GM19468 (cell line): ENCODE measurements around the gene ZPR1.

Source experiments
- ATAC-seq: cut with Tn5 transposase; IDR thresholded peaks from one replicate; pipeline ENCODE4 v1.9.1; 2021; ENCODE audit warnings: mild to moderate bottlenecking, moderate library complexity, moderate number of reproducible peaks; ENCODE audit not compliant: unreplicated experiment; ENCODE audit errors: extremely low read depth

ZPR1 gene

DNA sequence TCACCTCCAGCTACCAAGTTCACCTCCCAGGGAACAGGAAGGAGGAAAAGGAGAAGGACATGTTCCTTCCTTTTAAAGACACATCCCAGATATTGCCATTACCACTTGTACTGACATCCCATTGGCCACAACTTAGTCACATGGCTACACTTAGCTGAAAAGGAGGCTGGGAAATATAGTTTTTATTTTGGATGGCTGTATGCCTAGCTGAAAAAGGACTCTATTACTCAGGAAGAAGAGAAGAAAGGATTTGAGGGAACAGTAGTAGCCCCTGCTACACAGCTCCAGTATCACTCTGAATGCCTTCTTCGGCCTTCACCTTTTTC lies 5.9 kb upstream of the ZPR1 start:
- no peak for ATAC-seq

GRCh38 chr11:116792869-116793771 lies 5.3 kb upstream of the ZPR1 start:
- ATAC-seq: no peak

- ATAC-seq: no peak
Observed at GRCh38 chr11:116792144-116792868, 4.5 kb upstream of the ZPR1 start.

DNA sequence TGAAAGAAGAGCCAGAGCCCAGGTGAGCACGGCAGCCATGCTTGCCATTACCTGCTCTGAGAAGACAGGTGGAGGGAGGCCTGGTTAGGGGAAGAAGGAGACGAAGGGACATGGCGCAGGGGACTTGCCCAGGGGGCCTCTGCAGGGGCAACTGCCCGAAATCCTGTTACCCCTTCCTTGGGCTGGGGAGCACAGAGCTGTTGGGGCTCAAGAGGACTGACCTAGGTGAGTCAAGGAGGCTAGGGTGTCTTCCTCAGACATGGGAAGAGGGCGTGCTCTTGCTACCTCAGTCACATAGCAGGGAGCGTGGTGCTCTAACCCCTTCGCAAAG lies 4.0 kb upstream of the ZPR1 start, which contains the start of gene APOA5:
APOA5 (minus strand) TSS at position 67 of the 331 bp plus-strand sequence; CDS start at position 48, 19 bp downstream.
- no peak for ATAC-seq

GRCh38 chr11:116791002-116791812 lies 3.4 kb upstream of the ZPR1 start:
- ATAC-seq: no peak

DNA sequence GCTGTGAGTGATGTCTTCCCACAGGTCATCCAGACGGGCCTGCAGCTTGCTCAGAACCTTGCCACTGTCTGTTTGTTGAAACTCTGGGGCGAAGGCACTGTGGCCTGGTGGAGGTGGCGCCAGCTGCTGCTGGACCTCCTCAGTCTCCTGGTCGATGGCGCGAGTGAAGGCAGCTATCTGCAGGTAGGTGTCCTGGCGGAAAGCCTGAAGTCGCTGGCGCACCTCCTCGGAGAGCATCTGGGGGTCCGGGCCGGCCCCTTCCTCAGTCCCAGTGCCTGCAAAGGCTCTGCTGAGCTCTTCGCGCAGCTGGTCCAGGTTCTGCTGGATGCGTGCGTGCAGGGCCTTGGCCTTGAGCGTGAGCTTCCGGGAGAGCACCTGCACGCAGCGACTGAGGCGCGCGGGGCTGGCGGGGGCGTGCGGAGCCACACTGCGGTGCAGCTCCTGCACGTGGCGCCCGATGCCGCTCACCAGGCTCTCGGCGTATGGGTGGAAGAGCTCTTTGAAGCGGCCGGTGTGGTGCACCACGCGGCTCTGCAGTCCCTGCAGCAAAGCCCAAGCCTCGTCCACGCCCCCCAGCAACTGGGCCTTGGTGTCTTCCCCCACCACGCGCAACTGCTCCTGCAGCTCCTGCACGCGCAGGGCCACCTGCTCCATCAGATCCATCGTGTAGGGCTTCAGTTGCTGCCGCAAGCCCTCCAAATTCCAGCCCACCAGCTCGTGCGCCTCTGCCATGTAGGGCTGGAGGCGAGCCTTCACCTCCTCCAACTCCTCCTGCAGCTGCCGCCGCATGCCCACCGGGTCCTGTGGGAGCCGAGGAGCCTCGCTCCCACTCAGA lies 2.6 kb upstream of the ZPR1 start:
- no peak for ATAC-seq

DNA sequence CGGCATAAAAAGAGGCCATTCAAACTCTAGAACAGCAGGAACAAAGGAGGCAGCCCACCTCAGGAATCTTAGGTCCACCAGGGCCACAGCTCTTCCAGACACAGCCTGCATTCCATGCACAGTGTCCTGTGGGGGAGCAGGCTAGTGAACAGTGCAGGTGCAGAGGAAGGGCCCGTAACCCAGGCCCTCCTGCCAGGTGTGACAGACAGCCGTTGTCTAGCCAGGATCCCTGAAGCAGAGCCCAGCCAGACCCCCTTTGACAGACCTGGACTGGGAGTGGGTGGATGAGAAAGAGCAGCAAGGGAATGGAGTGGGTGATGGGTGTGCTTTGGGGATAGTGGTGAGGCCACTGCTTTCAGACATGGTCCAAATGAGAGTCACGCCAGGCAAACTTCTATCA lies 1.2 kb upstream of the ZPR1 start:
- no peak for ATAC-seq

DNA sequence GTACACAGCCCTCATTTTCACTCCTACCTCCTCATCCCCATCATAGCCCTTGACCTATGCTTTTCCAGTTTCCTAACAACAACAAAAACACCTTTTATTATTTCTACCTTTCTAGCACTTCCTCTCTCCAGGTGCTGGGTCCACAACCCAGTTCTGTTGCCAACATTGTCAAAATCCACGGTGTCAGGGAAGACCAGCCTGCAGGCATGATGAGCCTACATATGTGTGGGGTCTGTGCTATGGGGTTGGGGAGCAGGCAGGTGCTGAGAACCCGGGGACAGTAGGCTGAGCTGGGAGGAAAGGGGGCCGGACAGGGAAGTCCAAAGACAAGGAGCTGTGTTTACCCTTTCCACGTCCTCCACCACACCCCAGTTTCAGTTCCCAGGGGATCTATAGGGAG lies 711 bp upstream of the ZPR1 start:
- no peak for ATAC-seq

- ATAC-seq: no peak
Observed at GRCh38 chr11:116787436-116787785, 412 bp downstream of the ZPR1 start.

GRCh38 chr11:116786966-116787365 lies 857 bp downstream of the ZPR1 start:
- no peak for ATAC-seq

- no peak for ATAC-seq
Observed at GRCh38 chr11:116786326-116786725, 1.5 kb downstream of the ZPR1 start.

GRCh38 chr11:116782728-116783127 lies 5.1 kb downstream of the ZPR1 start:
- no peak for ATAC-seq

DNA sequence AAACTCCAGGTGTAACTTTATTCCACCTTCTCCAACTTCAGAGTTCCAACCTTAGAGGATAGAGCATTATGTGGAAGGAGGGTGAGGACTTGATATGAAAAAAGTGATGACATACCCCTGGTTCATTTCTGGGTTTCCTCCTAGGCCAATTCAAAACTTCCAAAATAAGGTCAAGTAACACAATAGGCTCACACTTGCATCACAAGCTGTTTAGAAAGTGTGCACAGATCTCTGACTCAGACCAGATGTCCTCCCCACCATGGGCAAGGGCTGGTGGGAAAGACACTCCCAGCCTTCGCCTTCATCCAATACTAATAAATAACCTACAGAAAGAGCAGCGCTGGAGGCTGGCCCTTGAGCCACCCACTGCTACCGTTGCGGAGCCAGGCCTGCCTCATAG lies 9.3 kb downstream of the ZPR1 start:
- no peak for ATAC-seq

GRCh38 chr11:116777056-116777455 lies 10.8 kb downstream of the ZPR1 start:
- no peak for ATAC-seq

DNA sequence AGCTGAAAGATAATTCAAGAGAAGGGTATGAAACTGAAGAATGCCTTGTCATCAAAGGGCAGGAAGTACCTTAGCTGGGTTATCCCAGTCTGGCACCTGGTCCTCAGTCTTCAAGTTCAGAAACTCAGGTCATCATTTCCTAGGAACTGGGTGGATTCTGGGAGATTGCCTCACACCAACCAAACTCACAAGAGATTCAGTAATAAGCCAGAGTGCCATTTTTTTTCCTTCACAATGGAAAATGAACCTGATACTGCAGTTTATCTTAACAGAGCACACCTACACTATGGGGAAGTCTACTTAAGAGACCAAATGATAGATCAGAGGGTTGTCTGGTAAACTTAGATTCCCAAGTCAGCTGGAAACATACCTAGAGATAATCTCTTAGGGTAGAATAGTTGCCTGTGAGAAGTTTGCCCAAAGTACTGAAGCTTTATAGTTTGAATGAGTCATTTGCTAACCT lies 11.3 kb downstream of the ZPR1 start:
- no peak for ATAC-seq

DNA sequence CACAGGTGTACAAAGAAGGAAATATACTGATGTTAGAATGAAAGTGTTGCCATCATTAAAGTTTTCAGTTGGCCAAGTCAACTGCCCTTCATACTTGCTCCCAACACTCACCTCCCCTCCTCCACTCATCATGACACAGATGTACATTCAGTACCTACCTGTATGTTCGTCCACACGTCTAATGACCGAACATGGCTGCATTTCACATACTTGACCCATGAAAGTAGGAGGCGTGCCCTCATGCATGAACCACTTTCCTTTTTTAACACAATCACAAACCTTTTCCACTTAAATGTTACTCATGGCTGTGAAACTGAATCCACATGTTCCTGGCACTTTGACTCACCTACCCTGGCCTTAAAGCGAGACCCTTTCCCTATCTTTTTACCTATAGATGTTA lies 11.8 kb downstream of the ZPR1 start:
- ATAC-seq: no peak

DNA sequence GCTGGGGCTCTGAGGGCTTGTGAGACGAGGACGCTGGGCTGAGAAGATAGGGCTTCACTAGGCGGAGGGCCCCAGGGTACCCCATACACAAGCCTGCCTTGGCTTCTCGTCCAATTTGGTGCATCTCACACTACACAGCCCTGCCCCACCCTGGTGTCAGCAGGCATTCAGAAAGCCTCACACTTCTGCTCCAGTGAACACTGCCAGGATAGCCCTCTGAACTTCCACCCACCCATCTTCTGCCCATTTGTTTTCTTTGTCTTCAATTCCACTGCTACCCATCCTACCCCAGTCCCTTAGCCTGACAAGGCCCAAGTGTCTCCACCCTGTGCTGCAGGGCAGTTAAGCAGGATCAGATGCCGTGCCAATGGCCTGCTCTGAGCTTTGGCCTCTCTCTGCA lies 13.2 kb downstream of the ZPR1 start:
- ATAC-seq: no peak

DNA sequence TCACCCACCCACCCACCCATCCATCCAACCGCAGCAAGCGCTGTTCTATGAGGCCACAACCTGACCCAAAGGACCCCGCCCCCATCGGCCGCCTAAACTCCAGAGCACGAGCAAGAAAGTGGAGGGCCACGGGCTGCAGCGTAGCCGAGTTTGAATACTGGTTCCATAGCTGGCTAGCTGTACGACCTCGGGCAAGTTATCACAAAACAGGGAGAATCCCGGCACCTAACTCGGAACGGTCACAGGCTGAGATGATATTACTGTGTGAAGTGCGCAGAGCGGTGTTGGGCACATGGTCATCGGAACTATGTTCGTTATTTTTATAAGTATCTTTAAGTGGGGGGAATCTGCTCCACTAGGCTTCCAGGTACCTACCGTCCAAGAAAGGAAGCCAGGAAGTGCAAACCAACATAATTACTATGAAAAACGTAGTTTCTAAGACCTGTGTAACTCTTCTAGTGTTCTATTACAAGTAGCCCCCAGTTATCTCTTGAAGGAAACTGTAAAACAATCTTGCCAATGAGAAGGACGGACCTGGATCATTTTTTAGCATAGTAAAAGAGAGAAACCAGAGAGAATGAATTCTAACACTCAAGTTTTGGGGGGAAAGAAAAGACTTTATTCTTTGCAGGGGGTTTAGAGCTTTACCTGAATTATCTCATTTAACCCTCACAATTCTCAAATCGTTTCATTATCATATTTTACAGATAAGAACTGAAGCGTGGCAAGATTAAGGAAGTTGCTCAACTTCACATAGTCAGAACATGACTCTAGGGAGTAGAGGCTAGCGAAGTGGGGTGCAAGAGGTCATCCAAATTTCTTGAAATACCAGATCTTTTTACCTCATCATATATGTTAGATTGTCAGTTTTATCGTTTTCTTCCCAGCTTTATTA lies 14.4 kb downstream of the ZPR1 start:
- no peak for ATAC-seq
